NCI-H2171 (cell line): ENCODE results near the gene HOXC12.

Experiments used
- DNase-seq: peaks from one replicate; lab custom pipeline; 2025; lab: John Stamatoyannopoulos, UW

The HOXC12 gene, protein sequence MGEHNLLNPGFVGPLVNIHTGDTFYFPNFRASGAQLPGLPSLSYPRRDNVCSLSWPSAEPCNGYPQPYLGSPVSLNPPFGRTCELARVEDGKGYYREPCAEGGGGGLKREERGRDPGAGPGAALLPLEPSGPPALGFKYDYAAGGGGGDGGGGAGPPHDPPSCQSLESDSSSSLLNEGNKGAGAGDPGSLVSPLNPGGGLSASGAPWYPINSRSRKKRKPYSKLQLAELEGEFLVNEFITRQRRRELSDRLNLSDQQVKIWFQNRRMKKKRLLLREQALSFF

GRCh38 chr12:53954694-53955035 is at the start of gene HOXC12:
TSS of gene HOXC12 (plus strand) at chr12:53954903. CDS start at chr12:53954930, 27 bp downstream.
- no peak for DNase-seq

DNA sequence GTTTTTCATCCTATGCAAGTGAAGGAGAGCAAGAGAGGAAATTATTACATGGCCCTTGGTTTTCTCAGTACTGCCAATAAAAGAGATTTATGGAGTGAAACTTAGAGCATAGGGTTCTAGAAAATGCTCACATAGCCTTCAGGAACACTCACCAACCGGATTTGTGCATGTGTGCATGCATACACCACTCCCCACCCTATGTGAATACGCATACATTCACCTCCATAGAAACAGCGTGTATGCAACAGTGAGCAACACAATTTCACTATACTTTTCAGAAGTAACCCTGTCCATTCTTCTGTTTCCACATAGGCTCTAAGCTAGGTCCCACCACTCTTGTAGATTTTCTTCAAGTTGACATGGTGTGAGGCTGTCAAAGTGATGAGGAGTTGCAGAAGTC is 47.6 kb upstream of the HOXC12 start:
- DNase-seq = no peak

DNA sequence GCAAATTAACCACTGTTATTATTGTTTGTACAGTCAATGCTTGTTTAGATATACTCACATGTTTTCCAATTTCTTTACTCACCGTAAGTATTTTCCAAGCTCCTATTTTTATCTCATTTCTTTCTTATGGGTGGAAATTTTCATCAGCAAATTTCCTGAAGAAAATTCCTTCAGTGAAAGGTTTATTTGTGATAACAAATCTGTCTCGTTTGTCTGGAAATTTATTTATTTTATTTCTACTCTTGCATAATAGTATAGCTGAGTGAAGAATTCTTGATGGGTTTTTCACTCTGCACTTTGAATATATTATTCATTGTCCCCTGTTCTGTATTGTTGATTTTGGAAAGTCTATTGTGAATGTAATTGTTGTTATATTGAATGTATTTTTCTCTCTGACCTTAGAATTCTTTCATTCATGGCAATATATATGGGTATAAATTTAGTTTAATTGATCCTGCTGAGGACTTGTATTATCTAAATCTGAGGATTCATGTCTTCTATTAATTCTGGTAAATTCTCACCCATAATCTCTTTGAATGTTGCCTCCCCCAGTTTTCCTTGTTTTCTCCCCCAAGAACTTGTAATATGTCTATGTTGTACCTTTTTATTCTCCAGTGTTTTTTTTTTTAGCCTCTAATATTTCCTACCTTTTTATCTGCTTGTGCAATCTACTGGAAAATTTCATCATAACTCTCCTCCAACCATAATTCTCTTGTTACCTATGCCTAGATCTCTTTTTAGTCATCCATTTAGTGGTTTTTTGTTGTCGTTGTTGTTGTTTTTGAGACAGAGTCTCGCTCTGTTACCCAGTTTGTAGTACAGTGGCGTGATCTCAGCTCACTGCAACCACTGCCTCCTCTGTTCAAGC is 37.7 kb upstream of the HOXC12 start:
- DNase-seq = no peak

DNA sequence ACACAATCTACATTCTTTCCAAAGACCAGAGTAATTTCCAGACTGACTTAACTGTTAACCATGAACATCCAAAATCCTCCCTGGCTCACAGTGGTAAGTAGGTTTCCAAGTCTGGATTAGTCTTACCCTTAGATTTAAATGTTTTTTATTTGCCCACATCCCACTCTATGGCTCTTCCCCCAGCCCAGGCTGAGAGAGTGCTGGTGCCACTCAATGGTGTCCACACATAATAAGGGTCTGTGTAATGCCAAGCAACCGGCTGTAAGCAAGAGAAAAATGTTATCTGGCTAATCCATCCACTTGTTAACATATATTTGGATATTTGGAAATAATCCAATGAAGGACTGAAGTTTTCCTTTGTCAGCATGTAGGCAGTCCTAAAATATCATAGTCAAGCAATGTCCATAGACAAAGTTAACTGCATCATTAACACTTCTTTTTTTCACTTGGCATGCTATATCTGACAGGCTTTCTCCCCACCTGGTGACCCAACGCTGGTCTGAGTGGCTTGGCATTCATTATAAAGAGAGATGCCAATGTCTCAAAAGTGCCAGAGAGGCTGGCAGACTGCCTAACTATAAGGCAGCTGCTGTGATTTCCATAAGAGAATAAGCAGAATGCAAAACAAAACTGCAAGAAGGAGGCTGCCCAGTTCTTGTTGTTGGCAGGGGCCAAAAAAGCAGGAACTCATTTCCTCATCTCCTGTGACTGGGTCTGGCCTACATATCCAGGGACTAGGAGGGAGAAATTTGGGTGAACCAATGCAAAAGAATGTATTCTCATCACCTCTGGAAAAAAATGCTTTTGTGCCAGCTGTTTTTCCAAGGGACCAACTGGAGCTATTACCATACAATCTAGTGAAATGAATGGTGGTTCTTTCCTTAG is 29.9 kb upstream of the HOXC12 start:
- DNase-seq = no peak

GRCh38 chr12:53927220-53928029 is 27.3 kb upstream of the HOXC12 start:
- DNase-seq = no peak

- no peak for DNase-seq
Observed at GRCh38 chr12:53928054-53928835, 26.5 kb upstream of the HOXC12 start.

GRCh38 chr12:53929527-53929926 is 25.2 kb upstream of the HOXC12 start:
- DNase-seq = no peak

DNA sequence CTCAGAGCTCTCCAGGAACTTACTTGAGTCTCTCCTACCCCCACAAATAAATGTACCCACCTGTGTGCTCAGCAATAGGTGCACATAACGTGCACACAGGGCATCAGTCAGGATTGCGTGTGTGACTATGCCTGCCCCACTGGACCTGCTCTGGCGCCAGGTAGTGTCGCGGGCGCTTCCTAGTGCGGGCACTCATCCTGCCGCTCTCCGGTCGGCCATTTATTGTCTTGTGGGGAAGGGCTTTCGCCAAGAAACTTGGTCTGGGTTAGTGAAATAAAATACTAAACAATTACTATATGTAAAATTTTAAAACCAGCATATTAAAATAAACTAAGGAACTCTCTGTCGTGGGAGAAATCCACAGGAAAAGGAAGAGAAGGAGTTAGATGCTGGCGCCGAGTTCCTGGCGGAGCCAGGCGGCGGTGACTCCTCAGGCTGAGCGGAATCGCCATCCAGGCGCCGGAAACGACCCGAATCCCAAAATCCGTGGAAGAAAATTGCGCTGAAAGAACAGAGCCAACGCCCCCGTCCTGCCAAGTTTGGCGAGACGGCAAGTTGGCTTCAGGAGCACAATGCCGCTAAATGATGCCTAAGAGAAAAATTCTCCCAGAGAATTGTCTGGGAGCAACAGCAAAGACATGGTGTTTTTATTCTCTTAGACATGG is 24.0 kb upstream of the HOXC12 start:
- no peak for DNase-seq

- DNase-seq = no peak
Observed at GRCh38 chr12:53931844-53932581, 22.7 kb upstream of the HOXC12 start.

DNA sequence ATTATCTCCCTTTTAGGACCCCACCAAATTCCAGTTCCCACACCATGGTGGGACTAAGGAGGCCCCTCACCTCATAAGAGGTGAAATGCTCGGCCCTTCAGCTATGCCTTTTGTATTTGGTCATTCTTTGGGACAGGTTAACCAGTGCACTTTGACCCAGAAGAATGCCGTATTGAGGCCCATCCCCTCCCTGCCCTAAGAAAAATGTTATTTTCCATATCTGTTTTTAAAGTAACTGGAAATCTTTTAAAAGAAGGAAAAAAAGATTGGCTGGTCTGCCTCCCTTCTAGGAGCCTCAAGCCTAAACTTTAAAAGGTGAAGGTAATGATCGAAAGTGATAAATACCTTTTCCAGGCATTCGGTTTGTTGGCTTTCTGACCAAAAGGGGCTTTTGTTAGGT is 21.8 kb upstream of the HOXC12 start:
- DNase-seq = no peak

DNA sequence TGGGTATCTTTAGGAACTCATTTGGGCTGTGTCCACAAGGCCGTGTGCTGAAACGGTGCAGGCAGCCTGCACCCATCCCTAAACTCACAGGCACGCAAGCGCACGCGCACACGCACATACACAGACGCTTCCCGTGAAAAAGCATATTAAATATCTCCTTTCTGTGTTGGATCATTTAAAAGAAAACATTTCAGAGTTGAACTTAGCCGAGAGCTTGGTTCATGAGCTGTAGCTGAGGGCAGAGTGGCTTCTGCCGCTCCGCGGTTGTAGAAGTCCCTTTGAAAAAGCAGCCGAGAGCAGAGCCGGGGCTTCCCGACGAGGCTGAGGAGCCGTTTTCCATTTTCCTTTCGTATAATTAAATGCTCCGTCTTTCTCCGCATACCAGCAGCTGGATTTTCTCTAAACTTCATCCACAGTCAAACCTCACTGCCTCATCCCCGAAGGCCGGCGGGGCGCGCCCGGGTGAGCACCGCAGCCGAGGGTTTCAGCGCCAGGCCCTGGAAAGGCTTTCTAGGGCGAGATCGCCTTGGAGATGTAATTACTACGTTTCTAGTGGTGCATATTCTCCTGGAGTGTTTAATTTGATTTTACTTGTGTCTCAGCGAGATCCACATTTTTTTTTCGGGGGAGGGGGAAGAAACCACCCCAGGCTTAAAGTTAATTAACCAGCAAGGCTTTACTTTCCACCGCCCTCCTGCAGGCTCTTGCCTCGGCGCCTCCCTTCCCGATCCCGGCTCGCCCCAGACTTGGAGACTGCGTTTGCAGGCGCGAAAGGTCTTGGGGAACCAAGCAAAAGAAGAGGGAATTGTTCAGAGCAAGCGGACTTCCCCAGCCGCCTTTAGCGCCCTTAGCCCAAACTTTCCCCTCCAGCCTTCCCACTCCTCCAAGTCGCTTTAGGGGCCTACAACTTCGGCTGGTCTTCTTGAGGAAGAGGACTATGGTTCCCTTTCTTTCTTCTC is 19.0 kb upstream of the HOXC12 start:
- DNase-seq = no peak

DNA sequence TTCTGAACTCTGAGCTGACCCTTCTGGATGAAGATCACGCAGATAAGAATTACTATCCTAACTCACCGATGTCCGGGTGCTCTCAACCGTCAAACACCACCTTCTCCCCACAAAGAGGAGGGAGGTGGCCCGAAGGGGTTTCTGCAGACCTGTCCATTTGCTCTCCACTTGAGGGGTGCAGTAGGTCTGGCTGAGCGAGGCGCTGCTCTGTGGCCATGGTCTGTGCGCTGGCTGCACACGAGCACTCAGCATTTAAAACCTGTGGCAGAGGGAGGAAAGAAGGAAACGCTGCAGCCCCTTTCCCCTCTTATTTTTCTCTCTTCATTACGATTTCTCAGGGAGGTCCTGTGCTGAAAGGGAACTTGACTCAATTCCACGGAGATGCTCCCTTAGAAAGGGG is 17.6 kb upstream of the HOXC12 start:
- DNase-seq = no peak

- no peak for DNase-seq
Observed at GRCh38 chr12:53937596-53938325, 16.9 kb upstream of the HOXC12 start.

GRCh38 chr12:53938326-53939140 is 16.2 kb upstream of the HOXC12 start, which contains the start of gene HOXC13:
TSS of gene HOXC13 (plus strand) at chr12:53938831. CDS start at chr12:53938907, 76 bp downstream.
- DNase-seq = peak; percentile 99

DNA sequence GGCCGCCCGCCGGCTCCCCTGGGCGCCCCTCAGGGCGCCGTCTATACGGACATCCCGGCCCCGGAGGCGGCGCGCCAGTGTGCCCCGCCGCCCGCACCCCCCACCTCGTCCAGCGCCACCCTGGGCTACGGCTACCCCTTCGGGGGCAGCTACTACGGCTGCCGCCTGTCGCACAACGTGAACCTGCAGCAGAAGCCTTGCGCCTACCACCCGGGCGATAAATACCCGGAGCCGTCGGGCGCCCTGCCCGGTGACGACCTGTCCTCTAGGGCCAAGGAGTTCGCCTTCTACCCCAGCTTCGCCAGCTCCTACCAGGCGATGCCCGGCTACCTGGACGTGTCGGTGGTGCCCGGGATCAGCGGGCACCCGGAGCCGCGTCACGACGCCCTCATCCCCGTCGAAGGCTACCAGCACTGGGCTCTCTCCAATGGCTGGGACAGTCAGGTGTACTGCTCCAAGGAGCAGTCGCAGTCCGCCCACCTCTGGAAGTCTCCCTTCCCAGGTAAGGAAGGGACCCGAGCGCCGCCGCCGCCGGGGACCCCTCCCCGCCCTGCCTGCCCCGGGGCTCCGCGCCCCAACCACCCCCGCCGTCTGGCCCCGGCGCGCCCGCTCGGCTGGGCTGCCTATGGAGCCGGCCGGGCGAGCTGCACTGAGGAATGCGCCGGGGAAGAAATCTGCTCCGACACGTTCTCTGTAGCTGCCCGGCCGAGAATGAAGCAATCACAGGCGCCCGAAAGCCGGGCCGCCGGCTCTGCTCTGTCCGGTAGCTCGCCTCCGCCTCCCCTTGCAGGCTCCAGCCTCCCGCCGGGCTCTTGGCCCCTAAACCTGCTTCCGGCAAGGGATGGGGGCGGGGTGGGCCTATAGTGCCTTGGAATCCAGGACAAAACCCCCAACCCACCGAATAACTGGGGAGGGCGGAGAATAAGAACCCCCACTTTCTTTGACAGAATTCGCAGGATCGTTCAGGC is 15.3 kb upstream of the HOXC12 start:
- no peak for DNase-seq
